Measurements from ENCODE around the gene CHST11.

DNA sequence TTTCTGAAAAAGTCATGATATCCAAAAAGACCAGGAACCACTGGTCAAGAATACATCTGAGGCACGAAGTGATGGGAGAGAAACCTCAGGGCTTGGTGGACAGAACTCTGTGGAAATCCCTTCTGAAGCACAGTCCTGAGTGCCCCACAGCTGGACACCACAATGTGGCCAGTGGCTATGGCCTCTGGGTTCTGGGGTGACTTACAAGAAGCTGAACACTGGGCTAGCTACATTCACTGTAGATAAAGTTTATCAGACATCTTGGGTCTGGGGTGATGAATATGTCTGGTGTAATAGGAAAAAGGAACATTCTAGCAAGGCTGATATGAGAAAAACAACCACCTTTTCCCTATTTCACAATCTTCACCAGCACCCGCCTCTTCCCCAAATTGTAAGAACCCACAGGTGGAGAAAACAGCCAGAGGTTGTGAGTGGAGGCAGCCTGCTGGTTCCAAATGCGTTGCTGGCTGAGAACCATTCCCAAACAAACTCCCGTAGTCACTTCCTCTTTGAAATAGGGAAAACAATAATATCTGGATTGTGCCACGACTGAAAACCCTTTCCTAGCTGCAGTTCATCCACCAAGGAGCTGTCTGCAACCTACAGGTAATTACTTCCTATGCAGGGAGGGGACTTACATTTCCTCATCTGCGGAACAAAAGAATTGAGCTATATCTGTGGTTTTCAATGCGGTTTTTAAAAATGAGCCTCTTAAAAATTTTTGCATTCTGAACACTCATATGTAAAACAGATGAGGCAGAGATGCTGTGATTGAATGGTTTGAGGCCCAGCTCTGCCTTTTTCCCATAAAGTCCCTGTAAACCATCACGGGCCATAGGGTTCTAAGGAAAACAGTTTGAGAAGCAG, 307.7 kb downstream of the CHST11 start:
- no peak for TF ChIP-seq POLR2A (IDR thresholded peaks at IDR 0.05)
- TF ChIP-seq, protein P1, sequence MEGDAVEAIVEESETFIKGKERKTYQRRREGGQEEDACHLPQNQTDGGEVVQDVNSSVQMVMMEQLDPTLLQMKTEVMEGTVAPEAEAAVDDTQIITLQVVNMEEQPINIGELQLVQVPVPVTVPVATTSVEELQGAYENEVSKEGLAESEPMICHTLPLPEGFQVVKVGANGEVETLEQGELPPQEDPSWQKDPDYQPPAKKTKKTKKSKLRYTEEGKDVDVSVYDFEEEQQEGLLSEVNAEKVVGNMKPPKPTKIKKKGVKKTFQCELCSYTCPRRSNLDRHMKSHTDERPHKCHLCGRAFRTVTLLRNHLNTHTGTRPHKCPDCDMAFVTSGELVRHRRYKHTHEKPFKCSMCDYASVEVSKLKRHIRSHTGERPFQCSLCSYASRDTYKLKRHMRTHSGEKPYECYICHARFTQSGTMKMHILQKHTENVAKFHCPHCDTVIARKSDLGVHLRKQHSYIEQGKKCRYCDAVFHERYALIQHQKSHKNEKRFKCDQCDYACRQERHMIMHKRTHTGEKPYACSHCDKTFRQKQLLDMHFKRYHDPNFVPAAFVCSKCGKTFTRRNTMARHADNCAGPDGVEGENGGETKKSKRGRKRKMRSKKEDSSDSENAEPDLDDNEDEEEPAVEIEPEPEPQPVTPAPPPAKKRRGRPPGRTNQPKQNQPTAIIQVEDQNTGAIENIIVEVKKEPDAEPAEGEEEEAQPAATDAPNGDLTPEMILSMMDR (IDR thresholded peaks at IDR 0.05), result no peak
